ENCODE data around the gene FOXA2.
"Not testable (repeated sequence)": the region's sequence is repeated elsewhere in the genome, so short reads cannot be mapped to it uniquely, and the experiment has no call there.

Gene FOXA2

DNA sequence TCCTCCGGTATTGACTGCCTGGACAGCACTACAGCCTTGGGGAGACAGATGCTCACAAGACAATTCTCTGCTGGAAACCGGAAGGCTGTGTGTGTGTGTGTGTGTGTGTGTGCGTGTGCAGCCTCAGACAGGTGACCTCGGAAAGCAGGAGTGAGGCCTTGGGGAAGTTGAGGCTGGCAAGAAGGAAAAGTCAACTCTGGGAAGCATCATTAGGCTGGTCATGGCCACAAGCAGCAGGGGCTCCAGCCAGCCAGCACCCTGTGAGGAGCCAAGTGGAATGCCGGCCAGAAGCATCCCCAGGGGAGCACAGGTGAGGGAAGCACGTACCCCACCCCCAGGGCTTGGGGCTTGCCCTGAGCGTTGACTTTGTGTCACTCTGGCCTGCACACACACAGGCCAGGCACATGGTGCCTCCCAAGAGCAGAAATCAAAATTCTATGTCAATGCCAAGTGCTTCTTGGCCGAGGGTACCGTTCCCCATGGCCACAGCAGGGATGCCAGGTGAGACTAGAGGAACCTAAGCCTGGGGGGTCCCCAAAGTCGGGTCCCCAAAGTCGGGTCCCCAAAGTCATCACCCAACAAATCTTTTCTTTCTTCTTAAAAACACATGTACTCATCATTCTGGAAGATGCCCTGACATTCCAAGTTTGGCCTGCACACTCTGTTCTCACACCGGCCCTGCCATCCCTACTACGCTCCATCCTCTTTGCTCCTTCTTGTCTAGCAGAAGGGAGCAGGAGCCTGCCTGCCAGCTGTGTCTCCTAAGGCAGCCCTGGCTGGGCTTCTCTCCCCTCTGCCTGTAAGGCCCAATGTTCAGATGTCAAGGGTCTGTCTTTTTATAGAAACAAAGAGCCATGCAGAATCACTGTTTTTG lies 26.7 kb downstream of the FOXA2 start:
- no peak overlapping the region for H3K4me3 ChIP-seq (ENCODE audit: low read depth in 1 of 2, low read length in 2 of 2)
- H3K4me1 ChIP-seq (ENCODE audit: control insufficient read depth in 1 of 2, insufficient read depth in 2 of 2, low read length in 2 of 2) = no peaks in the 10 kb centered on the region
- peaks cover 0 to 6% of the 10 kb centered on the region in 2 donors for H3K27me3 ChIP-seq (ENCODE audit: control insufficient read depth in 1 of 2, insufficient read depth in 2 of 2, low read length in 2 of 2)
- H3K36me3 ChIP-seq (ENCODE audit: control insufficient read depth in 1 of 2, insufficient read depth in 2 of 2, low read length in 2 of 2) = no peaks in the 10 kb centered on the region
- no peak overlapping the region for H3K9ac ChIP-seq (ENCODE audit: low read depth in 1 of 2, low read length in 2 of 2)
- H3K27ac ChIP-seq (ENCODE audit: low read depth, low read length) = no peak overlapping the region
- no peaks in the 10 kb centered on the region for H3K9me3 ChIP-seq (ENCODE audit: control insufficient read depth in 1 of 2, low read length in 2 of 2)

DNA sequence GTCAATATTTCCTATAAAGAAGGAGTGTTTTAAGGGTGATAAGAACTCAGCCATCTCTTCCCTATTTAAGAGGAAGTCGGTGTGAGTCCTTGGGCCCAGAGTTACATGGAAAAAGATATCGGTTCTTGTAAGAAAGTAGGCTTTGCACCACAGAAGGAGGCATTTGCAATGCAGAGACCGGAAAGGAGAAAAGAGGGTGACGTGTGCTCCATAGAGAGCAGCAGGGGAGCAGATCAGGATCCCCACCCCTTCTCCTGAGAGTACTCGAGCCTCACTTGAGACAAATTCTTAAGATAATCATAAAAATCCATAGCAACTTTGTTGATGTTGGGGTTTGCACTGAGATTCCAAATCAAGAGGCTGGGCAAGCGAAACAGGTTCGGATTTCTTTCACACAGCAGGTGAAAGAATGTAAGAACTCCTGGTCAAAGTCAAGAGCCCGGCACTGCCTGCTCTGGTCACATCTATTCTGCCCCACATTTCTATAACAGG lies 27.8 kb downstream of the FOXA2 start:
- Histone ChIP-seq H3K27me3 (ENCODE audit: control insufficient read depth in 1 of 2, insufficient read depth in 2 of 2, low read length in 2 of 2) (peaks cover 0 to 2% of the 10 kb centered on the region in 2 donors), H3K27ac (ENCODE audit: low read depth, low read length) (no peak overlapping the region), H3K4me3 (ENCODE audit: low read depth in 1 of 2, low read length in 2 of 2) (no peak overlapping the region)

DNA sequence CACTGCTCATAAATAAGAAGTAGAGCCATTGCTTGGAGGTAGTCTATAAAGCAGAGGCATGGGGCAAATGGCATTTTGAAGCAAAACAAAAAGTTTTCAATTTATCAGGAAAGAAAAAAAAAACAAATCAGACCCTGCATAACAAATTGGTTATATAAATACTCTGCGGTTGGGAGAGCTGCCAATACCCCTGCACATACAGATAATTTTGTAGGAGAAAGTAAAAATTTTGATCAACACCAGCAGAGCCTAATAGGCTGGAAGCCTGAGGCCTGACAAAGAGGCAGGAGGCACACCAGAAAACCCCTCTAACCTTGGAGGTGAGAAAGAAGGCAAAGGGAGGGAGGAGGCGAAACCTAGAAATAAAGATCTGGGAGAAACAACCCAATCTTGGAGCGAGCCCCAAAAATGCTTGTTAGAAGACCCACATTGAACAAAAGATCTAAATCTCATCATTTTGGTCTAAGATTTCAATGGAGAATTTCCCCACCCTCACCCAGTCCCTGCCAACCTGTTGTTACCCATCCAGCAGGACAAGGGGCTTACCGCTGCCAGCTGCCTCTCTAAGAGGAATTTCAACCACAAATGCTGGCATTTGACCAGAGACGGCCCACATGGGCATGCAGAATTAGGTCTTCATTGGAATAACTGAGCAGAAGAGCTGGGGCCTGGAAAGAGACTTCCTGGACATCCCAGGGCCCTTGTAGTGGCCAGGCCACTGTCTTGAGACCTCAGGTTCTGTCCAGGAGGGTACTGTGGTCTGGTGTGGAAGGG lies 28.4 kb downstream of the FOXA2 start:
- no peaks in the 10 kb centered on the region for H3K4me1 ChIP-seq (ENCODE audit: control insufficient read depth in 1 of 2, insufficient read depth in 2 of 2, low read length in 2 of 2)
- no peak overlapping the region for H3K9ac ChIP-seq (ENCODE audit: low read depth in 1 of 2, low read length in 2 of 2)
- H3K27me3 ChIP-seq (ENCODE audit: control insufficient read depth in 1 of 2, insufficient read depth in 2 of 2, low read length in 2 of 2) = peaks cover 0 to 2% of the 10 kb centered on the region in 2 donors
- H3K27ac ChIP-seq (ENCODE audit: low read depth, low read length) = no peak overlapping the region
- no peak overlapping the region for H3K4me3 ChIP-seq (ENCODE audit: low read depth in 1 of 2, low read length in 2 of 2)
- no peaks in the 10 kb centered on the region for H3K9me3 ChIP-seq (ENCODE audit: control insufficient read depth in 1 of 2, low read length in 2 of 2)
- H3K36me3 ChIP-seq (ENCODE audit: control insufficient read depth in 1 of 2, insufficient read depth in 2 of 2, low read length in 2 of 2) = no peaks in the 10 kb centered on the region

More for the DNA sequence above, 27.8 kb downstream of the FOXA2 start:
- no peaks in the 10 kb centered on the region for H3K36me3 ChIP-seq (ENCODE audit: control insufficient read depth in 1 of 2, insufficient read depth in 2 of 2, low read length in 2 of 2)
- H3K9me3 ChIP-seq (ENCODE audit: control insufficient read depth in 1 of 2, low read length in 2 of 2) = no peaks in the 10 kb centered on the region
- H3K4me1 ChIP-seq (ENCODE audit: control insufficient read depth in 1 of 2, insufficient read depth in 2 of 2, low read length in 2 of 2) = no peaks in the 10 kb centered on the region
- H3K9ac ChIP-seq (ENCODE audit: low read depth in 1 of 2, low read length in 2 of 2) = no peak overlapping the region

DNA sequence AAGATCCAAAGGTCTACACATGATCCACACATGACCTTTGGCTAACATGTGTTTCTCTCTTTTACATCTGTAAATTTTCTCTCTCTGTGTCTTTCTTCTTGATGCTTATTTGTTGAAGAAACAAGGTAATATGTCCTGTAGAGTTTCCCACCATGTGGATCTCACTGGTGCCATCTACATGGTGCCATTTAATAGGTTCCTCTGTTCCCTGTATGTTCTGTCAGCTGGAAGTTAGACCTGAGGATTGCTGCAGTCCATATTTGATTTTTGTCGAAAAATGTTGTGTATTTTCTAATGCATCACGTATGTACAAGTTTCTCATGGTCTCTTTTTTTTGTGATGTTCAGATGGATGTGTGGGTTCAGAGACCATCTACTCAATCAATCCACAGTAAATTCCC lies 30.0 kb downstream of the FOXA2 start:
- Histone ChIP-seq H3K27ac (ENCODE audit: low read depth, low read length) (no peak overlapping the region), H3K4me3 (ENCODE audit: low read depth in 1 of 2, low read length in 2 of 2) (no peak overlapping the region), H3K27me3 (ENCODE audit: control insufficient read depth in 1 of 2, insufficient read depth in 2 of 2, low read length in 2 of 2) (no peaks in the 10 kb centered on the region), H3K9me3 (ENCODE audit: control insufficient read depth in 1 of 2, low read length in 2 of 2) (no peaks in the 10 kb centered on the region), H3K4me1 (ENCODE audit: control insufficient read depth in 1 of 2, insufficient read depth in 2 of 2, low read length in 2 of 2) (no peaks in the 10 kb centered on the region), H3K9ac (ENCODE audit: low read depth in 1 of 2, low read length in 2 of 2) (no peak overlapping the region), H3K36me3 (ENCODE audit: control insufficient read depth in 1 of 2, insufficient read depth in 2 of 2, low read length in 2 of 2) (no peaks in the 10 kb centered on the region)

DNA sequence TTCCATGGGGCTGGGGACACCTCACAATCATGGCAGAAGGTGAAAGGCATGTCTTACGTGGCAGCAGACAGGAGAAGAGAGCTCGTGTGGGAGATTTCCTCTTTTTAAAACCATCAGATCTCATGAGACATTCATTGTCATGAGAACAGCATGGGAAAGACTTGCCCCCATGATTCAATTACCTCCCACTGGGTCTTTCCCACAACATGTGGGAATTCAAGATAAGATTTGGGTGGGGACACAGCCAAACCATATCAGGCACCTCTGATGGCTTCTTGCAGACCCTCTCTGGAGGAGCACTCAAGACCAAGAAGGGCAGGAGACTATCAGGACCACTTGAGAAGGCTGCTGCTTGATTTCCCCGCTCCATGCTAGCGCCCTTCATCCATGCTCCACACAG lies 33.9 kb downstream of the FOXA2 start:
- H3K27ac ChIP-seq (ENCODE audit: low read depth, low read length); H3K4me3 ChIP-seq (ENCODE audit: low read depth in 1 of 2, low read length in 2 of 2); H3K9me3 ChIP-seq (ENCODE audit: control insufficient read depth in 1 of 2, low read length in 2 of 2); H3K36me3 ChIP-seq (ENCODE audit: control insufficient read depth in 1 of 2, insufficient read depth in 2 of 2, low read length in 2 of 2); H3K27me3 ChIP-seq (ENCODE audit: control insufficient read depth in 1 of 2, insufficient read depth in 2 of 2, low read length in 2 of 2); H3K9ac ChIP-seq (ENCODE audit: low read depth in 1 of 2, low read length in 2 of 2); H3K4me1 ChIP-seq (ENCODE audit: control insufficient read depth in 1 of 2, insufficient read depth in 2 of 2, low read length in 2 of 2): not testable (repeated sequence)

DNA sequence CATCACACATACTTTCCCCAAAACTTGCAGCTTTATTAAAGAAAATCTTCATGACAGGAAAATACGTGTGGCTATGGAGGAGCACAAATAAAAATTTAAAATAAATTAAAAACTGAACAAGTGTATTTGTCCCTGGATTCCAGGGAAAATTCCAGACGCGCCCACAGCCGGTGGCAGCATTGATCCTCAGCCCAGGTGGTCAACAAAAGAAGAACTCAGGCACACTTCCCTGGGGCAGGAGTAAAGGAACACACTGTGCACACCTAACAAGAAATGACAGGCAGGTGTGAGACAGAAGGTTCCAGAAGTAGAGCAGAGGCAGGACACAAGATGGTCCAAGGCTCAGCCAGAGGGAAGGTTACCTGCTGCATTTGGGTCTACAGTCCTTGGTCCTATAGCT lies 36.3 kb downstream of the FOXA2 start:
- H3K27ac ChIP-seq (ENCODE audit: low read depth, low read length) = no peak overlapping the region
- no peaks in the 10 kb centered on the region for H3K27me3 ChIP-seq (ENCODE audit: control insufficient read depth in 1 of 2, insufficient read depth in 2 of 2, low read length in 2 of 2)
- no peaks in the 10 kb centered on the region for H3K4me1 ChIP-seq (ENCODE audit: control insufficient read depth in 1 of 2, insufficient read depth in 2 of 2, low read length in 2 of 2)
- no peaks in the 10 kb centered on the region for H3K36me3 ChIP-seq (ENCODE audit: control insufficient read depth in 1 of 2, insufficient read depth in 2 of 2, low read length in 2 of 2)
- H3K4me3 ChIP-seq (ENCODE audit: low read depth in 1 of 2, low read length in 2 of 2) = no peak overlapping the region
- no peak overlapping the region for H3K9ac ChIP-seq (ENCODE audit: low read depth in 1 of 2, low read length in 2 of 2)
- H3K9me3 ChIP-seq (ENCODE audit: control insufficient read depth in 1 of 2, low read length in 2 of 2) = no peaks in the 10 kb centered on the region

DNA sequence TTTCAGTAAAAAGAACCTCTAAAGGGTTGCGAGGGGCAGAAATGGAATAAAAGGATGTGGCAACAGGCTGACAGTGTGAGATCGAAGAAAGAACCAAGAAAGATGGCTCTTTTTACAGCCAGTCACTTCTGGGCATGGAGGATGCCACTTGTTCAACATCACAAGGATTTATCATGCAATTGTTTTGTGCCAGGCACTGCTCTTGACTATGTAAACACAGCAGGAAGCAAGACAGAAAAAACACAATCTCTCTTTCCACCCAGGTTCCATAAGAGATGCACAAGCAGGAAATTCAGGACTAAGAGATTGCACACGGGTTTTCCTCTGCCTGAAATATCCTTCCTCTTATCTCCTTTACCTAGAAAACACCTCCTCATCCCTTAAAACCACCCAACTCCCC lies 38.0 kb downstream of the FOXA2 start:
- no peaks in the 10 kb centered on the region for H3K4me1 ChIP-seq (ENCODE audit: control insufficient read depth in 1 of 2, insufficient read depth in 2 of 2, low read length in 2 of 2)
- no peak overlapping the region for H3K4me3 ChIP-seq (ENCODE audit: low read depth in 1 of 2, low read length in 2 of 2)

DNA sequence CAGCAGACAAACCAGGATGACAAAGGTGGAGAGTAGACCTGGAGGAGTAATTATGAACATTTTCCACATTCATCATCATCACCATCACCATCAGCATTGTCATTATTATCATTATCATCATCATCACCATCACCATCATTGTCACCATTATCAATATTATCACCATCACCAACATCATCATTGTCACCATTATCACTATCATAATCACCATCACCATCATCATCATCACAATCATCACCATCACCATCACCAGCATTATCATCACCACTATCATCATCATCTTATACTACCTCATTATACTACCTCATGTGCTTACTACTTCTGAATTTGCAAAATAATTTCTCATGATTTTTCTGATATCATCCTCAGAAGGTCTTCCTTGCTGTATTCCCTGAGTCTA lies 39.3 kb downstream of the FOXA2 start:
- Histone ChIP-seq H3K9me3 (ENCODE audit: control insufficient read depth in 1 of 2, low read length in 2 of 2) (no peaks in the 10 kb centered on the region), H3K27ac (ENCODE audit: low read depth, low read length) (no peak overlapping the region), H3K9ac (ENCODE audit: low read depth in 1 of 2, low read length in 2 of 2) (no peak overlapping the region), H3K27me3 (ENCODE audit: control insufficient read depth in 1 of 2, insufficient read depth in 2 of 2, low read length in 2 of 2) (no peaks in the 10 kb centered on the region), H3K36me3 (ENCODE audit: control insufficient read depth in 1 of 2, insufficient read depth in 2 of 2, low read length in 2 of 2) (no peaks in the 10 kb centered on the region), H3K4me1 (ENCODE audit: control insufficient read depth in 1 of 2, insufficient read depth in 2 of 2, low read length in 2 of 2) (no peaks in the 10 kb centered on the region), H3K4me3 (ENCODE audit: low read depth in 1 of 2, low read length in 2 of 2) (no peak overlapping the region)

More for the DNA sequence above, 38.0 kb downstream of the FOXA2 start:
- H3K9ac ChIP-seq (ENCODE audit: low read depth in 1 of 2, low read length in 2 of 2) = no peak overlapping the region
- no peaks in the 10 kb centered on the region for H3K9me3 ChIP-seq (ENCODE audit: control insufficient read depth in 1 of 2, low read length in 2 of 2)
- no peaks in the 10 kb centered on the region for H3K27me3 ChIP-seq (ENCODE audit: control insufficient read depth in 1 of 2, insufficient read depth in 2 of 2, low read length in 2 of 2)
- H3K36me3 ChIP-seq (ENCODE audit: control insufficient read depth in 1 of 2, insufficient read depth in 2 of 2, low read length in 2 of 2) = no peaks in the 10 kb centered on the region
- no peak overlapping the region for H3K27ac ChIP-seq (ENCODE audit: low read depth, low read length)

DNA sequence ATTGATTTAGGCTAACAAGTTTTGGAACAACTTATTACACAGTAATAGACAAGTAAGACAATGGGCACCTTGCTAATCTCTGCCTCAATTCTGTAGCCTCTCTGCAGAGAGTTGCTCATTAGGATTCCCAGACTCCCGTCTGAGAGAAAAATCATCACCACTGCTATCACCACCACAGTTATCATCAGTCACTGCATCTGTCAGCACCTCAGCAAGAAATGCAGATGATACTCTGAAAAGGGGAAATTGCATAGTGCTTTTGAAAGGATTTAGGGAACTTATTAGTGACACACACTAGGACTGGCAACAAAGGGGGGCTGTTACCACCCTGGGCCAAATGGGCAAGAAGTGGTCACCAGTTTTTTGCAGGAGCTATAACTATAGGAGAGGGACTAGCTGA lies 39.9 kb downstream of the FOXA2 start:
- Histone ChIP-seq H3K27me3 (ENCODE audit: control insufficient read depth in 1 of 2, insufficient read depth in 2 of 2, low read length in 2 of 2) (no peaks in the 10 kb centered on the region), H3K9ac (ENCODE audit: low read depth in 1 of 2, low read length in 2 of 2) (no peak overlapping the region), H3K27ac (ENCODE audit: low read depth, low read length) (no peak overlapping the region), H3K36me3 (ENCODE audit: control insufficient read depth in 1 of 2, insufficient read depth in 2 of 2, low read length in 2 of 2) (no peaks in the 10 kb centered on the region), H3K9me3 (ENCODE audit: control insufficient read depth in 1 of 2, low read length in 2 of 2) (no peaks in the 10 kb centered on the region), H3K4me3 (ENCODE audit: low read depth in 1 of 2, low read length in 2 of 2) (no peak overlapping the region), H3K4me1 (ENCODE audit: control insufficient read depth in 1 of 2, insufficient read depth in 2 of 2, low read length in 2 of 2) (no peaks in the 10 kb centered on the region)

DNA sequence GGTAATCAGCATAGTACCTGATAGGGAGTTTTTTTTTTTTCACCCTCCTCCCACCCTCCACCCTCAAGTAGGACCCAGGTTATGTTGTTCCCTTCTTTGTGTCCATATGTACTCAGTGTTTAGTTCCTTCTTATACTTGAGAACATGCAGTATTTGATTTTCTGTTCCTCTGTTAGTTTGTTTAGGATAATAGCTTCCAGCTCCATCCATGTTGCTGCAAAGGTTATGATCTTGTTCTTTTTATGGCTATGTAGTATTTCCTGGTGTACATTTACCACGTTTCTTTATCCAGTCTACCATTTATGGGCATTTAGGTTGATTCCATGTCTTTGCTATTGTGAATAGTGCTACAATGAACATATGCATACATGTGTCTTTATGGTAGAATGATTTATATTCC lies 41.9 kb downstream of the FOXA2 start:
- no peak overlapping the region for H3K27ac ChIP-seq (ENCODE audit: low read depth, low read length)
- H3K4me3 ChIP-seq (ENCODE audit: low read depth in 1 of 2, low read length in 2 of 2) = no peak overlapping the region
- no peaks in the 10 kb centered on the region for H3K27me3 ChIP-seq (ENCODE audit: control insufficient read depth in 1 of 2, insufficient read depth in 2 of 2, low read length in 2 of 2)
- no peaks in the 10 kb centered on the region for H3K9me3 ChIP-seq (ENCODE audit: control insufficient read depth in 1 of 2, low read length in 2 of 2)
- H3K36me3 ChIP-seq (ENCODE audit: control insufficient read depth in 1 of 2, insufficient read depth in 2 of 2, low read length in 2 of 2) = no peaks in the 10 kb centered on the region
- H3K9ac ChIP-seq (ENCODE audit: low read depth in 1 of 2, low read length in 2 of 2) = no peak overlapping the region
- no peaks in the 10 kb centered on the region for H3K4me1 ChIP-seq (ENCODE audit: control insufficient read depth in 1 of 2, insufficient read depth in 2 of 2, low read length in 2 of 2)
